Neuron (in vitro differentiated cells): ENCODE results near the gene ZNF79.

Experiments used
- H2AFZ ChIP-seq: one replicate; pipeline ENCODE4 v1.6.1; 2013; ENCODE audit warnings: low read depth, mild to moderate bottlenecking, inconsistent platforms, low read length, moderate library complexity
- H3K27me3 ChIP-seq: one replicate; pipeline ENCODE4 v1.6.1; 2013; ENCODE audit warnings: low read length; ENCODE audit not compliant: insufficient read depth
- H3K36me3 ChIP-seq: one replicate; pipeline ENCODE4 v1.6.1; 2013; ENCODE audit warnings: low read length; ENCODE audit not compliant: insufficient read depth
- H3K4me1 ChIP-seq: one replicate; pipeline ENCODE4 v1.6.1; 2013; ENCODE audit warnings: low read length; ENCODE audit not compliant: insufficient read depth
- H3K4me3 ChIP-seq: 2 replicates; pipeline ENCODE4 v1.5.1; 2013; ENCODE audit warnings: mild to moderate bottlenecking, low read length, moderate library complexity
- H3K9me3 ChIP-seq: one replicate; pipeline ENCODE4 v1.6.1; 2013; ENCODE audit warnings: low read length

Gene ZNF79

GRCh38 chr9:127392166-127392565 is 32.0 kb upstream of the ZNF79 start:
- Histone ChIP-seq H3K9me3 (no peaks in the 10 kb centered on the region), H3K4me3 (no peak overlapping the region), H3K36me3 (no peaks in the 10 kb centered on the region), H3K4me1 (peaks cover 38% of the 10 kb centered on the region), H3K27me3 (no peaks in the 10 kb centered on the region), H2AFZ (no peak overlapping the region)

DNA sequence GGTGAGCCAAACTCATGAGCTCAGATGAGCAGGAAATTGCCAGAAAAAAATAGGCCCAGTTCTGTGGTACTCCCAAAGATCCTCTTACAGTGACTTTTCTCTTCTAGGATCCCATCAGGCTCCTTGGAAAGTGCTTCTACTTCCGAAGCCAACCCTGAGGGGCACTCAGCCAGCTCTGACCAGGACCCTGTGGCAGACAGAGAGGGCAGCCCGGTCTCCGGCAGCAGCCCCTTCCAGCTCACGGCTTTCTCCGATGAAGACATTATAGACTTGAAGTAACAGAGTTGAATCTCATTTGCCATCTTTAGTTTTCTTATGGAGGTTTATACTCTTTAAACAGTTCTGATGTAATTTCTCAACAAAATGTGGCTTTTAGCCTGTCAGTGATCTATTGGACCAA is 31.2 kb upstream of the ZNF79 start:
- Histone ChIP-seq H2AFZ (no peak overlapping the region), H3K9me3 (no peaks in the 10 kb centered on the region), H3K4me1 (peaks cover 36% of the 10 kb centered on the region), H3K27me3 (no peaks in the 10 kb centered on the region), H3K36me3 (no peaks in the 10 kb centered on the region), H3K4me3 (no peak overlapping the region)

DNA sequence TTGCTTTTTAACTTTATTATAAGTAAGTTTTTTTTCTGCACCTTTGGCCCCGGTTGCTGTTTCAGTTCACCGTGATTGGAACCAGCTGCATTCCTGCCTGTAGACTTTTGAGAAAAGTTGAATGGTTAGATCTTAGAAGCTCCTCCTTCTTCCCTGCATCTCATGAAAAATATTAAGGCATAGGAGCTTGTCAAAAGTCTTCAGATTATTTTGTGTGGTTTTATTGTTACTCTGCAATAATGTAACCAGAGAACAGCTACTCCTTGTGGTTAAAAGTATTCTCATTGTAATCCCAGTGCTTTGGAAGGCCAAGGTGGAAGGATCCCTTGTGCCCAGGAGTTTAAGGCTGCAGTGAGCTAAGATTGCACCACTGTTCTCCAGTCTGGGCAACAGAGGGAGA is 30.5 kb upstream of the ZNF79 start:
- H3K27me3 ChIP-seq, result no peaks in the 10 kb centered on the region

DNA sequence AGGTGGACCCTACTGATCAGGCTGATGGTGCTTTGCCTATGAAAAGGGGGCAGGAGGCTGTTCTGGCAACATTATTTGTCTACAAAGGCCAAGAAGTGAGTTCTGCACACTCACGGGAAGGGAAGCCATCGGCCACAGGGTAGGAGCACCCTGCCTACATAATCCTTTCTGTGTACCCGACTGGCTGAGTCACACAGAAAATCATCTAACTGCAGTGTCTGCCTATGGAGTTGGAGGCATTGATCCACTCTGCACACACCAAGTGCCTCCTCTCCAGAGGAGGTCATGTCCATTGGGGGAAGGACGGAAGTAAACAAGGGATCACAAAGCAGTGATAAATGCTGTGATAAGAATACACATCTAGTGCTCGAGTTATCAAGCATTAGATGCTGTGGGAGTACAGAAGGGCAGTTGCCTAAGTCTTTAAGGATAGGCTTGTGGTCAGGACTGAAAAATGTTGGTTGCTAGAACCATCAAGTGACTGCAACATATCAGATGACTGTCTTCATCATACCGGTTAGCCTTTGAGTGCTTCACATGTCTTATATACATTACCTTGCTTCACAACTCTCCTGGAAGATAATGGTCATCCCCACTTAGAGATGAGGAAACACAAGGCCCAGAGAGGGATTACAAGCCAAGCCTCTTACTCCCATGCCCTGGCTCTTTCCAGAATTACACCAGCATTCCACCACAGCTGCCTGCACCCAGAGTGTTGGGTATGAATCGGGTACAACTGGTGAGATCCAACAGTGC is 28.5 kb upstream of the ZNF79 start:
- H2AFZ ChIP-seq, result peak overlapping the region; percentile 56
- peaks cover 8% of the 10 kb centered on the region for H3K36me3 ChIP-seq
- peak overlapping the region; percentile 54 for H3K4me3 ChIP-seq
- H3K4me1 ChIP-seq, result peaks cover 23% of the 10 kb centered on the region
- H3K27me3 ChIP-seq, result no peaks in the 10 kb centered on the region
- no peaks in the 10 kb centered on the region for H3K9me3 ChIP-seq

More for the DNA sequence above, 30.5 kb upstream of the ZNF79 start:
- Histone ChIP-seq H3K9me3 (no peaks in the 10 kb centered on the region), H3K4me3 (no peak overlapping the region), H3K36me3 (no peaks in the 10 kb centered on the region), H2AFZ (no peak overlapping the region), H3K4me1 (peaks cover 37% of the 10 kb centered on the region)

DNA sequence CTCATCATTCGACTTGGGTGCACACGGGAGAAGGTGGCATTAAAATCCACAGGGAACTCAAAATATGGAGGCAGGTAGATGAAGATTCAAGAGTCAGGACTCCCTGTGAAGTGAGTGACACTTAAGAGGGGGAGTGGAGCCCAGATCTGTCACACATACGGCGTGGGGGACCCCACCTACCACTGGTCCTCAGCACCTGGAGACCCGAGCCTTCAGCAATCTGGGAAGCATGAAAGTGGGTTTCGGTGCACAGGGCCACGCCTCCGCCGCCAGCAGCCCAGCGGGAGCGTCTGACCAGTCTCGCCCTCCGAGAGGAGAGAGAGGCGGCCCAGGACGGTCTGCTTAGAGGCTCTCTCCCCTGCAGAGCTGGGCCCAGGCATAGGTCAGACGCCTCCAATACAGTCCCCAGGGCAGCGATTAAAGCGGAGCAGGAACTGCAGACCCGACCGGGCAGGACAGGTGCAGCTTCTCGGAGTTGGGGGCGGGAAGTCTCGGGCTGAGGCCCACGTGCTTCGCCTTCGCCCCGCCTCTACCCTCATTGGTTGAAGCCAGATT is 27.9 kb upstream of the ZNF79 start:
- peaks cover 12% of the 10 kb centered on the region for H3K36me3 ChIP-seq
- no peaks in the 10 kb centered on the region for H3K27me3 ChIP-seq
- H2AFZ ChIP-seq, result peak overlapping the region; percentile 56
- H3K9me3 ChIP-seq, result no peaks in the 10 kb centered on the region
- H3K4me3 ChIP-seq, result peak overlapping the region; percentile 54
- H3K4me1 ChIP-seq, result peaks cover 20% of the 10 kb centered on the region

- Histone ChIP-seq H3K4me1 (peaks cover 20% of the 10 kb centered on the region), H3K4me3 (peak within 1 kb of the TSS; percentile 68), H3K9me3 (no peaks in the 10 kb centered on the region), H2AFZ (peak within 1 kb of the TSS; percentile 68), H3K27me3 (no peaks in the 10 kb centered on the region), H3K36me3 (peaks cover 18% of the 10 kb centered on the region)
These were observed 27.2 kb upstream of the ZNF79 start, which contains the start of gene SLC2A8 for GRCh38 chr9:127396808-127397645. SLC2A8 (plus strand) TSS chr9:127397169; CDS start chr9:127397231, 62 bp downstream.

GRCh38 chr9:127397646-127398274 is 26.4 kb upstream of the ZNF79 start:
- H3K4me3 ChIP-seq, result peak overlapping the region; percentile 68
- H3K36me3 ChIP-seq, result peaks cover 26% of the 10 kb centered on the region
- H3K9me3 ChIP-seq, result no peaks in the 10 kb centered on the region
- peaks cover 20% of the 10 kb centered on the region for H3K4me1 ChIP-seq
- H3K27me3 ChIP-seq, result no peaks in the 10 kb centered on the region
- peak overlapping the region; percentile 68 for H2AFZ ChIP-seq

- Histone ChIP-seq H3K4me3 (peak overlapping the region; percentile 68), H3K4me1 (peaks cover 20% of the 10 kb centered on the region), H2AFZ (peak overlapping the region; percentile 68), H3K36me3 (peaks cover 29% of the 10 kb centered on the region), H3K9me3 (no peaks in the 10 kb centered on the region), H3K27me3 (no peaks in the 10 kb centered on the region)
These were observed 25.9 kb upstream of the ZNF79 start for GRCh38 chr9:127398275-127398647.

DNA sequence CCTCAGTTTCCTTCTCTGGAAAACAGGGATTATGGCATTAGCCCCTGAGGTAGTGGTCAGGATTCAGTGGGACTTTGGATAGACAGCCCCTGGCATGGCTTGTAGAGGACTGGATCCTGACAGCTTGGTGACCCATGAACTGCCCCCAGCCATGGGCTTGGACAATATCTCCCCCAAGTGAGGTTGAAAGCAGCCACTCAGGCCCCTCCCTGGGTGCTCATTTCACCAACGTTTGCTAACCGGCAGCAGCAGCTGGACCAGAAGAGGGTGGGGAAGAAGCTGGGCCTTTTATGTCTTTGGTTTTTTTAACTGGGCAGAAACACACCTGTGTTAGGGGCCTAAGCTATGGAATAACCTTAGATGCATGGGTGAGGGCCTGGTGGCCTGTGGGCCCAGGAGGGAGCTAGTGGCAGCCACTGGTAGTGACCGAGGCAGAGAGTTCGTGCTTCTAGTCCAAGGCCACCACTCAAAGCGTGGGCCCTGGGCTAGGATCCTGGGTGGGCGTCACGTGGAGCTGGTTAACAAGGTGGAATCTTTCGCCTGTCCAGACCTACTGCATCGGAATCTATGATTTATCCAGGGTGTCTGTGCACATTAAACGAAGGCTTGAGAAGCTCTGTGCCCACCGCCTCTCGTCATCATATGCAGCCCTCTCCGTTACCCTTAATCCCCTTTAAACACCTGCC is 25.3 kb upstream of the ZNF79 start:
- no peaks in the 10 kb centered on the region for H3K9me3 ChIP-seq
- H2AFZ ChIP-seq, result no peak overlapping the region
- H3K4me3 ChIP-seq, result peak overlapping the region; percentile 68
- peaks cover 35% of the 10 kb centered on the region for H3K36me3 ChIP-seq
- H3K27me3 ChIP-seq, result no peaks in the 10 kb centered on the region
- peaks cover 20% of the 10 kb centered on the region for H3K4me1 ChIP-seq

- Histone ChIP-seq H3K9me3 (no peaks in the 10 kb centered on the region), H3K36me3 (peaks cover 44% of the 10 kb centered on the region), H3K4me1 (peaks cover 20% of the 10 kb centered on the region), H3K4me3 (no peak overlapping the region), H3K27me3 (no peaks in the 10 kb centered on the region), H2AFZ (no peak overlapping the region)
These were observed 24.4 kb upstream of the ZNF79 start for GRCh38 chr9:127399736-127400269.

GRCh38 chr9:127402401-127403090 is 21.6 kb upstream of the ZNF79 start:
- Histone ChIP-seq H3K27me3 (no peaks in the 10 kb centered on the region), H3K9me3 (no peaks in the 10 kb centered on the region), H2AFZ (no peak overlapping the region), H3K36me3 (peaks cover 57% of the 10 kb centered on the region), H3K4me3 (no peak overlapping the region), H3K4me1 (peaks cover 14% of the 10 kb centered on the region)
